Measurements from ENCODE around the gene MRTFB.
"Not testable (repeated sequence)": the region's sequence is repeated elsewhere in the genome, so short reads cannot be mapped to it uniquely, and the experiment has no call there.

MRTFB gene, protein sequence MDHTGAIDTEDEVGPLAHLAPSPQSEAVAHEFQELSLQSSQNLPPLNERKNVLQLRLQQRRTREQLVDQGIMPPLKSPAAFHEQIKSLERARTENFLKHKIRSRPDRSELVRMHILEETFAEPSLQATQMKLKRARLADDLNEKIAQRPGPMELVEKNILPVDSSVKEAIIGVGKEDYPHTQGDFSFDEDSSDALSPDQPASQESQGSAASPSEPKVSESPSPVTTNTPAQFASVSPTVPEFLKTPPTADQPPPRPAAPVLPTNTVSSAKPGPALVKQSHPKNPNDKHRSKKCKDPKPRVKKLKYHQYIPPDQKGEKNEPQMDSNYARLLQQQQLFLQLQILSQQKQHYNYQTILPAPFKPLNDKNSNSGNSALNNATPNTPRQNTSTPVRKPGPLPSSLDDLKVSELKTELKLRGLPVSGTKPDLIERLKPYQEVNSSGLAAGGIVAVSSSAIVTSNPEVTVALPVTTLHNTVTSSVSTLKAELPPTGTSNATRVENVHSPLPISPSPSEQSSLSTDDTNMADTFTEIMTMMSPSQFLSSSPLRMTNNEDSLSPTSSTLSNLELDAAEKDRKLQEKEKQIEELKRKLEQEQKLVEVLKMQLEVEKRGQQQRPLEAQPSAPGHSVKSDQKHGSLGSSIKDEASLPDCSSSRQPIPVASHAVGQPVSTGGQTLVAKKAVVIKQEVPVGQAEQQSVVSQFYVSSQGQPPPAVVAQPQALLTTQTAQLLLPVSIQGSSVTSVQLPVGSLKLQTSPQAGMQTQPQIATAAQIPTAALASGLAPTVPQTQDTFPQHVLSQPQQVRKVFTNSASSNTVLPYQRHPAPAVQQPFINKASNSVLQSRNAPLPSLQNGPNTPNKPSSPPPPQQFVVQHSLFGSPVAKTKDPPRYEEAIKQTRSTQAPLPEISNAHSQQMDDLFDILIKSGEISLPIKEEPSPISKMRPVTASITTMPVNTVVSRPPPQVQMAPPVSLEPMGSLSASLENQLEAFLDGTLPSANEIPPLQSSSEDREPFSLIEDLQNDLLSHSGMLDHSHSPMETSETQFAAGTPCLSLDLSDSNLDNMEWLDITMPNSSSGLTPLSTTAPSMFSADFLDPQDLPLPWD

DNA sequence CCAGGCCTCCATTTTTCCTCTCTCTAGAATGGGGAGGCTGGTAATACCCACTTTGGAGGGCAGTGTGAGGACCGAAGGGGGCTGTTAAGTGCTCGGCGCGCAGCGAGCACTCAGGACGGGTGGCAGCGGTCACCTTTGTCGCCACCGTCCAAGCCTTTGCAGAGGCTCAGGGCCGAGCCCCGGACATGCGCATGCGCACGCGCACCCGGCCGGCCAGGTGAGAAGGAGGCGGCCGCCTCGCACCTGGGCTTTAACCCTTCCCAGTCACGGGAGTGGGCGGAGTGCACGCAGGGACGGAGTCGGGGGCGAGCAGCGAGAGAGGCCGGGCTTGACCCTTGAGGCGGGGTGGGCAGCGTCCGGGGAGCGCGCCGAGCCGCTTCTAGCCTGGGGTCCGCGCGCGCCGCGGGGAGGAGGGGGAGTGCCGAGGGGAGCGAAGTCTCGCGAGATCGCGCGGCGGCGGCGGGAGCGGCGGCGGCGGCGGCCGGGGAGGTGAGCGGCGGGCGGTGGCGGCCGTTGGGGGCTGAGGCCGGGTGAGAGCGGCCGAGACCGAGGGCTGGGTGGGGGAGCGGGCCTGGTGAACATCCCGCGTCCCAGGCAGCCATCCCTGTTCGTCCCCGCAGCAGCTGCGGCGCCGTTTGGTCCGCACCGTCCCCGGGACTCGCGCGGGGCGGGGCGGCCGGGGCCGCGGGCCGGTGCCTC lies at the start of gene MRTFB:
MRTFB (plus strand) TSS at position 443 of the 699 bp plus-strand sequence. CDS start 69,288 bp downstream, outside the sequence.
- DNase-seq: peak; percentile 79

DNA sequence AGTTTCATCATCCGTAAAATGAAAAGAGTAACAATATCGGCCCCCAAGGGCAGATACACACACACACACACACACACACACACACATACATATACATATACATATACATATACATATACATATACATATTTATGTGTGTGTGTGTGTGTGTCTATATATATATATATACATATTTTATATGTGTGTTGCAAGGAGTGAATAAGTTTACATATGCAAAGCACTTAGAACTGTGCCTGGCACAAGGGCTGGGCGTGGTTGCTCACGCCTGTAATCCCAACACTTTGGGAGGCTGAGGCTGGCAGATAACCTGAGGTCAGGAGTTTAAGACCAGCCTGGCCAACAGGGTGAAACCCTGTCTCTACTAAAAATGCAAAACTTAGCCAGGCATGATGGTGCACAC lies 47.6 kb upstream of the MRTFB start:
- DNase-seq: not testable (repeated sequence)

DNA sequence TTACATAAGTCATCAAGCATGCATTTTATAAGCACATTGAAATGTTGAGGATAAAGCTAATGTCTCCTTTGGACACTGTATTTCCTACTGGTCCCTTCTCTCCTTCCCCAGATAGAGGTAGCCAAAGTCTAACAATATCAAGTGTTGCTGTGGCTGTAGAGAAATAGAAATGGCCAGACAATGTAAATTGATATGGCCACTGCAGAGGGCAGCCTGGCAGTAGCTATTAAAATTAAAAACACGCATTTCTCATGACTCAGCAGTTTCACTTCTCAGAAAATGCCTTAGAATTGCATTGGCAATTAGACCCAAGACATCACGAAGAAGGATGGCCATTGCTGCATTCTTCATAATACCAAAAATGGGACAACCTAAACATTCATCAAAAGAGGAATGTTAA lies 46.8 kb upstream of the MRTFB start:
- DNase-seq: no peak

DNA sequence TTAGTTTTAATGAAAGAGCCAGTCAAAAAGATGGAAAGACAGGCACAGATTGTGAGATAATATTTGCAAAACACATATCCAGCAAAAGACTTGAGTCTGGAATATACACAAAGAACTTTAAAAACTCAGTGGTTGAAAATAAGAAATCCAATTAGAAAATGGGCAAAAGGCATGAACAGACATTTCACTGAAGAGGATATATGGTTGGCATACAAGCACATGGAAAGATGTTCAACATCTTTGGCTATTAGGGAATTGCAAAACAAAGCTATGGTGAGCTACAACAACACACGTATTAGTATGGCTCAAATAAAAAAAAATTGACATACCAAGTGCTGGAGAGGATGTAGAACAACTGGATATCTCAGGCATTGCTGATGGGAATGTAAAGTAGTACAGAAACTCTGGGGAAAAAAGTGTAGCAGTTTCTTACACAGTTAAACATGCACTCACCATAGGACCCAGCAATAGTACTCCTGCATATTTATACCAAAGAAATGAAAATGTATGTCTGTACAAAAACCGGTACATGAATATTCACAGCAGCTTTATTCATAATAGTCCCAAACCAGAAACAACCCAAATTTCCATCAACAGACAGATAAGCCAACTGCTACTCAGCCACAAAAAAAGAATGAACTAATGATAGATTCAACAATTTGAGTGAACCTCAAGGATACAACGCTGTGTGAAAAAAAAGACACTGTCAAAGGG lies 44.4 kb upstream of the MRTFB start:
- DNase-seq: no peak

DNA sequence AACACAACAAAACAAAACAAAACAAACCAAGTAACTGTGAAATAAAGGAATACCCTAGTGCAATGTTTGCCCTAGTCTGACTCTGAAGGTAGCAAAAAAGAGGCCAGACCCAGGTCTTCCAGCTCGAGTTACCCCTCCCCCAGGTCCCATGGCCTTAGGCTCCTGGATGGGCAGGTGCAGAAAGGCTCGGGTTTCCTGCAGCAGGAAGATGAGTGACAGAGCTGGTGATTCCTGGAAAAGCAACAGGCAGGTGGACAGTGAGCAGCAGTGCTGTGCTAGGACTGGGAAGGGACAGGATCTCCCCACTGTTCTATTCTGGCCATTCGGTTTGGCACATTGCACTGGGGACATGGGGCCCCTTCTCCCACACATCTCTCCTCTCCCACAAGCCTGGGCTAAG lies 42.9 kb upstream of the MRTFB start:
- DNase-seq: no peak

DNA sequence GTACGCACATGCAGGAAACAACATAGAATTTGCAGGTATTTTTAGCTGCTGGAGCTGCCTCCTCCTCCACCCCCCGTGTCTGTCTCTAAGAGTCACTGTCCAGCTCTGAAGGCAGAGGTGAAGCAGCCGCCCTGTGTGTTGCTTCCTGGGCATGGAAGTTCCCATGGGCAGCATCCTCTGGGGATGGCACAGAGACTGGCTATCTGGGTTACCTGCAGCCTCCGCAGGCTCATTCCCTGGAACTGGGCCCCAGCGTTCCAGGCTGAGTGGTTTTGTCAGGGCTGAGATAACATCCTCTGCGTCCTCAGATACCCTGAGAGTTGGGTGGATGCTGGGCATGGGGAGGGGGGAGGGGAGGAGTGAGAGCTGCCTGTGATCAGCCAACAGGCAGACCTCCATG lies 41.5 kb upstream of the MRTFB start:
- no peak for DNase-seq

DNA sequence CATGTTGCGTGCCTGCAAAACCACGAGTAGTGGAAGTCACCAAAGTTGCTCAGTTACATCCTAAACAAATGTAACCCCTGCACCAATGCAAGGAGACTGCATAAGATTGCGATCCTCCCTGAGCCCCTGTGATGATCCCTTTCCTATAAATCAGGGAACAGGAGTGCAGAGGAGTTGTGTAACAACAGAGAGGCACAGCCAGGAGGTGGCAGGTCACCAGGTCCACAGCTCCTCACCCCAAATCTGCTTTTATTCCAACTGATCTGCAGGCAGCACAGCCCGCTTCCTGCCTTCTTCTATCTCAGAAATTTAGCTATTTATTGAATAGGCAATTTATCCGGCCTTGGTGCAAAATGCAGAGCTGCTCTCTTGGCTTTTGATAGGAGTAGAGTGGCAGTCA lies 36.0 kb upstream of the MRTFB start:
- no peak for DNase-seq

DNA sequence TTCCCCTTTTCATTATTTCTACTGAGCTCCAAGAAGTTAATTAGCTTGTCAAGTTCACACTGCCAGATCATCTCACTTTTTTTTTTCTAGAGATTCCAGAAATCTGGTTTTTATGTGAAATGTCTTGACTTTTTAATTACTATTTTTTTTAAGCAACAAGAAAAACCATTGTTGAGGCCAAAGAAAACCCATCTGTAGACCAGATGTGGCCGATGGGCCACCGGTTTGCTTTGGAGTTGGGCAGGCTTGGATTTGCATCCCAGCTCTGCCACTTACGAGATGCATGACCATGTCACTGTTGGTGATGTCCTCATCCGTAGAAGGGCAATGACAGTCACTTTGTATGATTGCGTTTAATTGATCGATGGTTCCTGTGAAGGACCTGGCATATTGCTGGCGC lies 34.2 kb upstream of the MRTFB start:
- no peak for DNase-seq

DNA sequence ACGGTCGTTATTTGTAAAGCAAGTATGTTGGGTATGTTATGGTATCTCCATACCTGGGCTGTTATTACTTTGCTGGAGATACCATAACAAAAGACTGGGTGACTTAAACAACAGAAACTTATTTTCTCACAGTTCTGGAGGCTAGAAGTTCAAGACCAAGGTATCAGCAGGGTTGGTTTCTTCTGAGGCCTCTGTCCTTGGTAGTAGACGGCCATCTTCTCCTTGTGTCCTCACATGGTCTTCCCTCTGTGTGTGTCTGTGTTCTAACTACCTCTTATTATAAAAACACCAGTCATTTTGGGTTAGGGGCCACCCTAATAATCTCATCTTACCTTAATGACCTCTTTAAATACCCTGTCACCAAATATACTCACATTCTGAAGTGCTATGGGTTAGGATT lies 33.2 kb upstream of the MRTFB start:
- no peak for DNase-seq

DNA sequence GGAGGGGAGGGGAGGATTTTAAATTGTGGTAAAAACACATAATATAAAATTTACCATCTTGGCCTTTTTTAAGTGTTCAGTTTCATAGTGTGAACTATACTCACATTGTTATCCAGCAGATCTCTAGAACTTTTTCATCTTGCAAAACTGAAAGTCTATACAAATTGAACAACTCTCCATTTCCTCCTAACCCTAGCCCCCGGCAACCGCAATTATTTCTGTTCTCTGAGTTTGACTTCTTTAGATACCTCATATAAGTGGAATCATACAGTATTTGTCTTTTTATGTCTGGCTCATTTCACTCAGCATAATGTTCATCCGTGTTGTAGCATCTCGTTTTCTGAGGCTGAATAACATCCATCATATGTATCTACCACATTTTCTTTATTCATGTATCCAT lies 30.0 kb upstream of the MRTFB start:
- DNase-seq: no peak

DNA sequence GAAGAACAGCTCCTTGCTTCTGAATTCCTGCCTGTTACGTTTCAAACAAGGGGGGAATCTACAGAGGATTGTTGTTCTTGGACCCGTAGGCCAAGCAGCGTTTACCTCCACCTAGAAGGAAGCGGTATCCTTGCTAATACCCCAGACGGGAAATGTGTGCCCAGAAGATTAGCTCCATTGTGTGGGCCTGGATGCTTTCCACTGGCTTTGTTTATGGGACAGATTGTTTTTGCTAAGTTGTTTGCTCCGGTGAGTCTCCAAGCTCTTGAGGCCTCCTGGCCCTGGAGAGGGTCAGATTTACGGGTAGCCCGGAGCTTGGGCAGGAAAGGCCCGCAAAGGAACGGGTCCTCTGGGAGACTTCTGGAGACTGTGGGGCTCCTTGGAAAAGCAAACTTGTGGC lies 28.4 kb upstream of the MRTFB start:
- no peak for DNase-seq

DNA sequence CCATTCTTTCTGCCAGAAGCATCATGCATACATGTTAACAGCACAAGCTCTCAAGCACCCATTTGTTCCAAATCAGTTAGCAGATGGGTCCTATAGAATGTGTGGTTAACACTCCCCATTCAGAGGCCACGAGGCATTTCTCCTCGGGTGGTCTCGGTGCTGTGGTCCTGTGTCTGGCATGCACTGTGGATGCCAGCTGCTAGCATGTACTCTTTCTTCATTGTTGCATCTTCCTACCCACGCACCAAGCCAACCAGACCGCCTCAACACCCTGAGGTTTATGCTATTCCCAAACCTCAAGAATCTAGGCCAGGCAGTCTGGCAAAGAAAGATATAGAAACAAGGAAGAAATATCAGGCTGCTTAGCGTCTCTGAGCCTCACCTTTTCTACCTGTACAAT lies 27.8 kb upstream of the MRTFB start:
- DNase-seq: no peak

DNA sequence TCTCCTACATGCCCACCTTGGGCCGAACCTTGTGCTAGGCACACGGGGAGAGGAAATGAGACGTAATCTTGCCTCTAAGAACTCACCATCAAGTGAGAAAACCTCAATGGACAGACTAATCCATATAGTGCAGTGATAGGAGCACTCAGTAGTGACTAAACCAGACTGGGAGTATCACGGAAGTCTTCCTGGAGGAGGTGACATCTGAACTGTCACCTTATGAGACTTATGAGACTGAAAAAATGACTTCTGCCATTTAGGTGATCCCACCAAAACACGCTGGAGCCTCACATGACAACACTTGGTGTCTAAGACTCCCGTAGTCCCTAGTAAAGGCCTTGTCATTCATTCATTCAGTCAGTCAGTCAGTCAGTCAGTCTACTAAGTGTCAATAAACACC lies 27.3 kb upstream of the MRTFB start:
- DNase-seq: no peak

DNA sequence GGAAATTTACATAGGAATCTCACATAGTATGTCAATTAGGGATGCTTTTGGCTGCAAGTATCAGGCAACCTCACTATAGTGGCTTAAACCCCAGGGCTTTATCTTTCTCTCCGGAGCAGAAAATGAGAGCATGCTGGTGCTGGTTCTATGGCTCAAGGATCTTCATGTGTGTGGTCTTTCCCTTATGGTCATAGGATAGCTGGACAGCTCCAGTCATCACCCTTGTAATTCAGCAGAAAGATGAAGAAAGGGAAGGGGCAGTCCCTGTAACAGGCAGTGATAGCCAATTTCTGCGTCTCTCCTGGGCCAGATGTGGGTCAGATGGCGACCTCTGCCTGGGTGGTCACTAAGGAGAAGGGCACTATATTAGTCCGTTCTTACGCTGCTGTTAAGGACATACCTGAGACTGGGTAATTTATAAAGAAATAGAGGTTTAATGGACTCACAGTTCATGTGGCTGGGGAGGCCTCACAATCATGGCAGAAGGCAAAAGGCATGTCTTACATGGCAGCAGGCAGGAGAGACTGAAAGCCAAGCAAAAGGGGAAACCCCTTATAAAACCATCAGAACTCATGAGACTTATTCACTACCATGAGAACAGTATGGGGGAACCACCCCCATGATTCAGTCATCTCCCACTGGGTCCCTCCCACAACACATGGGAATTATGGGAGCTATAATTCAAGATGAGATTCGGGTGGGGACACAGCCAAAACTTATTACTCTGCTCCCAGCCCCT lies 23.8 kb upstream of the MRTFB start:
- not testable (repeated sequence) for DNase-seq

DNA sequence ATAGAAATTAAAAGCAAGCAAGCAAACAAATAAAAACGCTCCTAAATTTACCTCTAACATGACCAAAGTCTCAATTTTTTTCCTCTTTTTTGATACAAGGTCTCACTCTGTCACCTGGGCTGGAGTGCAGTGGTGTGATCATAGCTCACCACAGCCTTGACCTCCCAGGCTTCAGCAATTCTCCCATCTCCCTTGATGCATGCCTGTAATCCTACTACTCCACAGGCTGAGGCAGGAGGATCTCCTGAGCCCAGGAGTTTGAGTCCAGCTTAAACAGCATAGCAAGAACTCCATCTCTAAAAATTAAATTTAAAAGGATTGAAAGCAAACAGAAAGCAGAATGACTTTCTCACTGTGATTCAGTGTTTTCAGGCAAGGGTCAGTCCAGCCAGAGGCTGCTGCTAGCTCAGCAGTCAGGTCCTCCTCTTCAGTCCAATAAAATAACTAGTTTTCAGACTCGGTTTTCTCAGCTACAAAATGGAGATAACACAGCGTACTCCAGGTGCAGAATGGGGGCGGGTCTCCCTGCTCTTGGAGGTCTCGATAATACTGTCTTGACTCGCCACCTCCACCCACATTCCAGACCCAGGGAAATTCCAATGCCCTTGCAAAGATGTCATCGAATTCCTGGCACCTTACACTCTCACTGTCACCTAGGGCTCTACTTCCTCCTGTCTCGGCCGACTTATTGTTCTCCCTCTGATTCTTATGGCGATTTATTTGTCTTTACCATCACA lies 20.7 kb upstream of the MRTFB start:
- no peak for DNase-seq

DNA sequence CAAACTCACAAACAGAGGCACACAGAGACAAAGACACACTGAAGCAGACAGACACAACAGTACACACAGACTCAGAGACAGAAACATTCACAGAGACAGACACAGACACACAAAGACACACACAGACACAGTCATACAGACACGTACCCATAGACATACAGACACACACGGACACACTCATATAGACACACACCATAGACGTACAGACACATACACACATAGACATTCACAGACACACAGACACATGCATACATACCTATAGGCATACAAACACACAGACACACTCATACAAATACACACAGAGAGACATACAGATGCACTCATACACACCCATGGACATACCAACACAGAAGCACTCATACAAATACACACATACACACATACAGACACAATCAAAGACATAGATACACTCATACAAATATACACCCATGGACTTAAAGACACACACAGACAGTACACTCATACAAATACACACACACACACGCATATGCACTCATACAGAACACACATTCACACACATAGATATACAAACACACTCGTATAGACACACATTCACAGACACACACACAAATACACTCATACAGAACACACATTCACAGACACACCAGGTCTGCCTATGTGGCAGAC lies 19.9 kb upstream of the MRTFB start:
- no peak for DNase-seq

DNA sequence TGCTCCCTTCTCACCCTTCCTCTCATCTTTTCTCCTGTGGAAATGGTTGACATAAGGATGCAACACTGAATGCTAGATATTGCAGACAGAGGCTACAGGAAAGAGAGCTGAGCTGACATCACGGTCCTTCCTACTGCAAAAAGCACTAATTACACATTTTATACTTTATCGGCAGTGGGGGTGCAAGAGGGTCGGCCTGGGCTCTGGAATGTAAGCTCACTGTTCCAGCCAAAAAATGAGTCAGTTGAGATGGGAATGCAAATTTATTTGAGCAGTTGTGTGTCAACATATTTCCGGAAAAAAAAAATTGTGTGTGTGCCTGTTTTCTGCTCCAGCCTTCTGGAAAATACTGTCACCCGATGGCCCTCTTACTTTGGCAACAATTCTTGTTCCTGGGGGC lies 14.1 kb upstream of the MRTFB start:
- DNase-seq: no peak

DNA sequence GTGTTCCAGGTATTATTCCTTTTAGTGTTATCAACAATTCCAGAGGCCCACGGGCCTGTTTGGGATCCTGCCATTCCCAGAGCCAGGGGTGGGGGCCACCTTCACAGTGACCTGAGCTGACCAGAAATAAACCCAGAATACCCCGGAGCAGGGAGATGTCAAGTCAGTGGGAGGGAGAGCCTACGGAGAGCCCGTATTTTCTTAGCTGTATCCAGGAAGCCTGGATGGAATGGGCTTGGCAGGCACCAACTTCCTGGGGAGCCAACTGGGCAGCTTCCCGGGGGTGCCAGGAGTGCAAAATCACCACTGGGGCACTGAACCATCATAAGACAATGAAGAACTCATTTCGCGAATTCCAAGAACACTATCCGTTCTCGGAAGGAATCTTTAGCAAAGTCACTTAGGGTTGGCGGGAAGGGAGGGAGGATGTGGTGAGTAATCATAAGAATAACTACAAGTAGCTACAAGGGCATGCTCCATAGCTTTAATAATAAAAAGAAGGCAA lies 13.2 kb upstream of the MRTFB start:
- no peak for DNase-seq

DNA sequence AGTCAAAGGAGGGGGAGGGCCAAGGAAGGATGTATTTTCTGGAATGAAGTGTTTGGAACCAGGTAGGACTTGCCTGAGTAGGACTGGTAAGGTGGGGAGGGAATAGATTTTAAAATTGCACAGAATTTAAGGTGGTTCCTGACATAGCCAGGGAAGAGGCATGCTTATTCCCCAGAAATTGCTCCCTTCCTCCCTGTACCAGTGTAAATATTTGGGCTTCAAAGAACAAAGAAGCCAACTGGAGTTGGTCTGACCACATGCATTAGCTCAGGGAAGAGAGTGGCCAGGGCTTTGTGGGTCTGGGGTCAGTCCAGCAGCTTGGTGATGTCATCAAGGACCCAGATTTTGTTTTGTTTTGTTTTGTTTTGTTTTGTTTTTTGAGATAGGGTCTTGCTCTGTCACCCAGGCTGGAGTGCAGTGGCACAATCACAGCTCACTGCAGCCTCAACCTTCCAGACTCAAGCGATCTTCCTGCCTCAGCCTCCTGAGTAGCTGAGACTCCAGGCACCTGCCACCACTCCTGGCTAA lies 9.3 kb upstream of the MRTFB start:
- no peak for DNase-seq

DNA sequence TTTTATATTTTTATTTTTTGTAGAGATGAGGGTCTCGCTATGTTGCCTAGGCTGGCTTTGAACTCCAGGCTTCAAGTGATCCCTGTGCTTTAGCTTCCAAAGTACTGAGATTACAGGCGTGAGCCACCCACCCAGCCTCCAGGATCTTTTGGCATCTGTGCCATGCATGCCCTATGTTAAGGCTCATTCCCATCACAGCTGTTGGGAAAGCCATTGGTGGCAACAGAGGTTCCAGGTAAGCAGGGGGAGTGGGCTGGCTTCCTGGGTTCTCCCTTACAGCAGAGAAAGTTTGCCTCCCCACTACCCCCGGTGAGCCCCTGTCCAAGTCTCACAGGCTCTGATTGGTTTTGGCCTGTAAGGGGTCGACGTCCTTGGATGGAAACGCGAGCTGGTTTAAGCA lies 8.9 kb upstream of the MRTFB start:
- DNase-seq: no peak

All from CD4-positive, alpha-beta T cell treated with Interleukin-17A for 1 hour (primary cell).